RWPE2 (cell line): ENCODE results near the gene HRG.

Experiments
- ATAC-seq: fragments of 200-7000 bp; cut with Tn5 transposase; 3 replicates; pipeline ENCODE4 v1.9.1; 2021; ENCODE audit warnings: low read depth
- DNase-seq: peaks from one replicate; pipeline ENCODE4 v3.0.0-alpha.2; 2020; ENCODE audit warnings: low spot score
- H3K27ac ChIP-seq: fragments of 450-650 bp; 2 replicates; pipeline ENCODE4 v1.5.1; 2017; ENCODE audit warnings: mild to moderate bottlenecking; ENCODE audit not compliant: poor library complexity, severe bottlenecking
- H3K27me3 ChIP-seq: fragments of 250-450 bp; sonication (Bioruptor Pico); 2 replicates; pipeline ENCODE4 v1.5.1; 2021; ENCODE audit warnings: mild to moderate bottlenecking, moderate library complexity; ENCODE audit not compliant: insufficient read depth, poor library complexity, severe bottlenecking
- H3K36me3 ChIP-seq: fragments of 250-450 bp; sonication (Bioruptor Pico); 2 replicates; pipeline ENCODE4 v1.5.1; 2020; ENCODE audit warnings: low read depth, mild to moderate bottlenecking, moderate library complexity
- H3K4me1 ChIP-seq: fragments of 250-450 bp; sonication (Bioruptor Pico); 2 replicates; pipeline ENCODE4 v1.5.1; 2021; ENCODE audit warnings: mild to moderate bottlenecking, moderate library complexity; ENCODE audit not compliant: insufficient read depth, poor library complexity, severe bottlenecking
- H3K4me3 ChIP-seq: fragments of 250-450 bp; sonication (Bioruptor Pico); 2 replicates; pipeline ENCODE4 v1.5.1; 2021; ENCODE audit warnings: mild to moderate bottlenecking, moderate library complexity; ENCODE audit not compliant: severe bottlenecking
- H3K9me3 ChIP-seq: fragments of 250-450 bp; sonication (Bioruptor Pico); 2 replicates; pipeline ENCODE4 v1.5.1; 2021; ENCODE audit warnings: mild to moderate bottlenecking, moderate library complexity; ENCODE audit not compliant: severe bottlenecking
- CTCF ChIP-seq: fragments of 450-650 bp; IDR thresholded peaks from one replicate; pipeline ENCODE4 v1.5.1; 2017; ENCODE audit warnings: mild to moderate bottlenecking, moderate library complexity; ENCODE audit not compliant: poor library complexity, severe bottlenecking

HRG gene

GRCh38 chr3:186663361-186664118 lies 2.3 kb upstream of the HRG start:
- H3K4me1 ChIP-seq, result no peaks in the 10 kb centered on the region
- H3K36me3 ChIP-seq, result no peaks in the 10 kb centered on the region
- no peak for TF ChIP-seq CTCF
- no peak overlapping the region for H3K27ac ChIP-seq
- no peaks in the 10 kb centered on the region for H3K27me3 ChIP-seq
- ATAC-seq (no peak), DNase-seq (no peak)
- no peak overlapping the region for H3K4me3 ChIP-seq
- H3K9me3 ChIP-seq, result no peaks in the 10 kb centered on the region

- ATAC-seq, result no peak
- TF ChIP-seq CTCF, result no peak
- H3K36me3 ChIP-seq, result no peaks in the 10 kb centered on the region
- H3K27me3 ChIP-seq, result no peaks in the 10 kb centered on the region
- H3K9me3 ChIP-seq, result no peaks in the 10 kb centered on the region
- no peak overlapping the region for H3K27ac ChIP-seq
- no peak overlapping the region for H3K4me3 ChIP-seq
- H3K4me1 ChIP-seq, result peaks cover 4% of the 10 kb centered on the region
- DNase-seq, result no peak
These were observed 1.7 kb upstream of the HRG start for GRCh38 chr3:186664119-186664495.

GRCh38 chr3:186664506-186664905 lies 1.3 kb upstream of the HRG start:
- TF ChIP-seq CTCF, result no peak
- Histone ChIP-seq H3K4me1 (peaks cover 7% of the 10 kb centered on the region), H3K27ac (no peak overlapping the region), H3K9me3 (no peaks in the 10 kb centered on the region), H3K27me3 (no peaks in the 10 kb centered on the region), H3K36me3 (no peaks in the 10 kb centered on the region), H3K4me3 (no peak overlapping the region)
- ATAC-seq, result no peak
- no peak for DNase-seq

- ATAC-seq (no peak), DNase-seq (no peak)
- H3K4me3 ChIP-seq, result no peak overlapping the region
- H3K36me3 ChIP-seq, result no peaks in the 10 kb centered on the region
- peaks cover 16% of the 10 kb centered on the region for H3K4me1 ChIP-seq
- H3K9me3 ChIP-seq, result no peaks in the 10 kb centered on the region
- TF ChIP-seq CTCF, result no peak
- no peaks in the 10 kb centered on the region for H3K27me3 ChIP-seq
- H3K27ac ChIP-seq, result no peak overlapping the region
These were observed 2.6 kb downstream of the HRG start for GRCh38 chr3:186668426-186668825.

GRCh38 chr3:186669378-186670084 lies 3.7 kb downstream of the HRG start:
- ATAC-seq (peak; percentile 96), DNase-seq (no peak)
- no peaks in the 10 kb centered on the region for H3K27me3 ChIP-seq
- H3K36me3 ChIP-seq, result no peaks in the 10 kb centered on the region
- TF ChIP-seq CTCF, result no peak
- no peaks in the 10 kb centered on the region for H3K9me3 ChIP-seq
- peaks cover 16% of the 10 kb centered on the region for H3K4me1 ChIP-seq
- H3K27ac ChIP-seq, result peak overlapping the region; percentile 68
- no peak overlapping the region for H3K4me3 ChIP-seq
